Lower leg skin (tissue), 3 donors: ENCODE measurements around the gene TBX4.

Experiments used
- POLR2A ChIP-seq, 2 donors: fragments of 450-650 bp; IDR thresholded peaks; one replicate each; pipeline ENCODE4 v1.6.1; 2016 to 2017; ENCODE audit warnings: antibody characterized with exemption in 2 of 2, mild to moderate bottlenecking in 1 of 2, moderate library complexity in 1 of 2
- TF ChIP-seq, protein P1 (sequence below), 3 donors: fragments of 450-650 bp; IDR thresholded peaks; one replicate each; pipeline ENCODE4 v1.5.1; 2016; ENCODE audit warnings: antibody characterized with exemption in 3 of 3, mild to moderate bottlenecking in 3 of 3, moderate library complexity in 2 of 3

DNA sequence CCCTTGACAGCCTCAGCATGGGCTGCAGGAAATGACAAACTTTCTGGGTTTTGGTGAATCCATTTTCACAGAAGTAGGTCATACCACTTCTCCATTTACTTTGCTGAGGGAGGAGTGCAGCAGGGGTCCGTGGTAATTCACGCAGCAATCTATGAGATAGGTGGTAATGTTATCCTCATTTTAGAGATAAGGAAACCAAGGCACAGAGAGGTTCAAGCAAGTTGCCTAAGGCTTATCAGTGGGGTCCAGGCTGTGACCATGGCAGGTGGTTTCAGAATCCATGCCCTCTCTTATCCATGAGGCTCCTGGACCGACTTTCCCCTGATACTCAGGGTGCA is 12.6 kb downstream of the TBX4 start:
- TF ChIP-seq, protein P1, sequence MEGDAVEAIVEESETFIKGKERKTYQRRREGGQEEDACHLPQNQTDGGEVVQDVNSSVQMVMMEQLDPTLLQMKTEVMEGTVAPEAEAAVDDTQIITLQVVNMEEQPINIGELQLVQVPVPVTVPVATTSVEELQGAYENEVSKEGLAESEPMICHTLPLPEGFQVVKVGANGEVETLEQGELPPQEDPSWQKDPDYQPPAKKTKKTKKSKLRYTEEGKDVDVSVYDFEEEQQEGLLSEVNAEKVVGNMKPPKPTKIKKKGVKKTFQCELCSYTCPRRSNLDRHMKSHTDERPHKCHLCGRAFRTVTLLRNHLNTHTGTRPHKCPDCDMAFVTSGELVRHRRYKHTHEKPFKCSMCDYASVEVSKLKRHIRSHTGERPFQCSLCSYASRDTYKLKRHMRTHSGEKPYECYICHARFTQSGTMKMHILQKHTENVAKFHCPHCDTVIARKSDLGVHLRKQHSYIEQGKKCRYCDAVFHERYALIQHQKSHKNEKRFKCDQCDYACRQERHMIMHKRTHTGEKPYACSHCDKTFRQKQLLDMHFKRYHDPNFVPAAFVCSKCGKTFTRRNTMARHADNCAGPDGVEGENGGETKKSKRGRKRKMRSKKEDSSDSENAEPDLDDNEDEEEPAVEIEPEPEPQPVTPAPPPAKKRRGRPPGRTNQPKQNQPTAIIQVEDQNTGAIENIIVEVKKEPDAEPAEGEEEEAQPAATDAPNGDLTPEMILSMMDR (IDR thresholded peaks at IDR 0.05), result no peak
- no peak for TF ChIP-seq POLR2A (IDR thresholded peaks at IDR 0.05)
